HG03175 (cell line): Measurements from ENCODE around the gene SLC9A4.

Experiments
- ATAC-seq: cut with Tn5 transposase; IDR thresholded peaks from one replicate; pipeline ENCODE4 v1.9.1; 2021; ENCODE audit warnings: mild to moderate bottlenecking, moderate library complexity; ENCODE audit not compliant: unreplicated experiment

Gene SLC9A4

GRCh38 chr2:102473020-102473419 lies at the start of gene SLC9A4:
Gene SLC9A4 (plus strand): TSS chr2:102473226. CDS start chr2:102473760, 534 bp downstream.
- peak; percentile 72 for ATAC-seq

GRCh38 chr2:102423368-102423767 lies 49.7 kb upstream of the SLC9A4 start:
- ATAC-seq = no peak

GRCh38 chr2:102424754-102425153 lies 48.3 kb upstream of the SLC9A4 start:
- peak; percentile 92 for ATAC-seq

- no peak for ATAC-seq
These were observed 47.4 kb upstream of the SLC9A4 start for GRCh38 chr2:102425441-102426132.

GRCh38 chr2:102427249-102427648 lies 45.8 kb upstream of the SLC9A4 start:
- no peak for ATAC-seq

- ATAC-seq = no peak
These were observed 44.5 kb upstream of the SLC9A4 start for GRCh38 chr2:102428573-102428972.

- ATAC-seq = no peak
These were observed 40.6 kb upstream of the SLC9A4 start for GRCh38 chr2:102432386-102432785.

GRCh38 chr2:102433973-102434654 lies 38.9 kb upstream of the SLC9A4 start:
- ATAC-seq = no peak

GRCh38 chr2:102434655-102435381 lies 38.2 kb upstream of the SLC9A4 start:
- peak; percentile 61 for ATAC-seq

GRCh38 chr2:102435741-102436140 lies 37.3 kb upstream of the SLC9A4 start:
- no peak for ATAC-seq

- ATAC-seq = no peak
These were observed 36.7 kb upstream of the SLC9A4 start for GRCh38 chr2:102436323-102436722.

GRCh38 chr2:102437122-102437521 lies 35.9 kb upstream of the SLC9A4 start:
- no peak for ATAC-seq

GRCh38 chr2:102438111-102438510 lies 34.9 kb upstream of the SLC9A4 start:
- ATAC-seq = no peak

GRCh38 chr2:102438578-102438977 lies 34.4 kb upstream of the SLC9A4 start:
- ATAC-seq = no peak

GRCh38 chr2:102439065-102439695 lies 33.8 kb upstream of the SLC9A4 start:
- ATAC-seq = no peak

- no peak for ATAC-seq
These were observed 29.8 kb upstream of the SLC9A4 start for GRCh38 chr2:102442967-102443828.

- no peak for ATAC-seq
These were observed 28.8 kb upstream of the SLC9A4 start for GRCh38 chr2:102444233-102444632.

GRCh38 chr2:102446936-102447335 lies 26.1 kb upstream of the SLC9A4 start:
- ATAC-seq = no peak

GRCh38 chr2:102449370-102449974 lies 23.6 kb upstream of the SLC9A4 start:
- ATAC-seq = no peak

GRCh38 chr2:102451968-102452367 lies 21.1 kb upstream of the SLC9A4 start:
- ATAC-seq = no peak
